ENCODE data around the gene ARCN1. TPM values are rescaled to one million over a fixed set of nuclear protein-coding genes. Genes with fewer than 3 reads are reported as not detected.

ARCN1 gene
- total and polyA plus RNA-seq, 9 of the 15 experiments (the other 6 are each of a cell fraction or from before 2014, with no cell fraction given), result 30.0 to 224 (median 76.4) TPM

DNA sequence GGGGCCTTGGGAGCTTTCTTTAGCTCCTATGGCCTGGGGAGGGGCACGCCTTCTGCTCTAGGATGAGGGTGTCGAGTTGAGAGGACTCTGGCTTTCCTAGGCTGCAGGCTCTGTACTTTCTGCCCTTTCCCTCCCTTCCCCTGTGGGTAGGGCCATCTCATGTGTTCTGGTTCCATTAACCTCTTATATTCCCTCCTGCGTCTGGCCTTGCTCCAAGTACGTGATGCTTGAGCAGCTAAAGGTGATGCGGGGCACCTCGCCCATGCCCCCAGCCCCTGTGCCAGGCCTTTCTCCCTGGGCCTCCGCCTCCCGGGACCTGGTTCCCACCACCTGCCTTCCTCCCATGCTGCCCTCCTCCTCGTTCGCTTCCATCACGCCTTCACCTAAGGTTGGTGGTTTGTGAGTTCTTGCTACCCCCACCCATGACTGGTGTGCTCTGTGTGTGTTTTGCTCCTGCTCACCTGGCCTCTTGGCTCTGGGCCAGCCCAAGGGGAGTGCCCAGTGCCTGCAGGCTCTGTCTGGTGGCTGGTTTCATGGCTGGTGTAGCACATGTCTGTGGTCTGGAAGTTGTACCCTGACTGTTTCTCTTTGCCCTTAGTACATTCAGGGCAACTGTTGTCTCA lies 69.3 kb downstream of the ARCN1 start:
- intact Hi-C loops (cut with micrococcal nuclease) (no loop called here), in situ Hi-C loops (cut with MboI) (no loop called here)
- WGBS (ENCODE audit: insufficient coverage, low coverage, missing lambda C conversion rate), result 84% methylated on average over 9 of the region's 11 CpGs
- Histone ChIP-seq H2AFZ (ENCODE audit: low read depth, low read length) (no peak overlapping the region), H3K4me1 (replicated peaks in 1 of 2; ENCODE audit: control insufficient read depth in 2 of 2, insufficient read depth in 2 of 2, low read length in 2 of 2) (peaks cover 15 to 34% of the 10 kb centered on the region in 2 experiments; a peak in 4 of 5 replicates), H3K4me3 (no peak overlapping the region), H3K9ac (ENCODE audit: insufficient read depth in 1 of 2, low read depth in 2 of 2, low read length in 2 of 2) (peak overlapping the region in 1 of 2 experiments; percentile 19; a peak in 2 of 4 replicates), H3K9me3 (replicated peaks; ENCODE audit: control insufficient read depth, insufficient read depth, low read depth, low read length) (no peaks in the 10 kb centered on the region), H3K4me2 (ENCODE audit: insufficient read depth, low read length) (no peak overlapping the region), H3K36me3 (ENCODE audit: control insufficient read depth, insufficient read depth, low read length) (peaks cover 61% of the 10 kb centered on the region), H3K27ac (ENCODE audit: extremely low read depth, low read depth, low read length) (no peak overlapping the region), H3K79me2 (ENCODE audit: control insufficient read depth, insufficient read depth, low read length) (no peaks in the 10 kb centered on the region), H3K9me1 (ENCODE audit: control insufficient read depth, insufficient read depth, low read length) (peaks cover 6% of the 10 kb centered on the region), H4K20me1 (replicated peaks; ENCODE audit: control insufficient read depth, insufficient read depth, low read length) (no peaks in the 10 kb centered on the region), H3K27me3 (ENCODE audit: control insufficient read depth in 2 of 2, insufficient read depth in 2 of 2, low read length in 2 of 2) (no peaks in the 10 kb centered on the region)
- BruUV-seq (replicated peaks), result no TSS peak
- TF ChIP-seq ELF1 (tag; IDR thresholded peaks at IDR 0.05) (no peak), NFIC (IDR thresholded peaks at IDR 0.05) (peak; percentile 82)
- no peak for FAIRE-seq
- ChIA-PET CTCF (ENCODE audit: low intra/inter-chr PET ratio) (no interaction called here), POLR2A (interaction anchor here (0.7 kb wide), 1 partner anchor 17 kb away, joined by 3 read pairs; no protein-coding TSS in a partner anchor)
- DNase-seq (ENCODE audit: extremely low read depth in 1 of 4, low spot score in 3 of 4), result no peak
- ATAC-seq, result no peak

DNA sequence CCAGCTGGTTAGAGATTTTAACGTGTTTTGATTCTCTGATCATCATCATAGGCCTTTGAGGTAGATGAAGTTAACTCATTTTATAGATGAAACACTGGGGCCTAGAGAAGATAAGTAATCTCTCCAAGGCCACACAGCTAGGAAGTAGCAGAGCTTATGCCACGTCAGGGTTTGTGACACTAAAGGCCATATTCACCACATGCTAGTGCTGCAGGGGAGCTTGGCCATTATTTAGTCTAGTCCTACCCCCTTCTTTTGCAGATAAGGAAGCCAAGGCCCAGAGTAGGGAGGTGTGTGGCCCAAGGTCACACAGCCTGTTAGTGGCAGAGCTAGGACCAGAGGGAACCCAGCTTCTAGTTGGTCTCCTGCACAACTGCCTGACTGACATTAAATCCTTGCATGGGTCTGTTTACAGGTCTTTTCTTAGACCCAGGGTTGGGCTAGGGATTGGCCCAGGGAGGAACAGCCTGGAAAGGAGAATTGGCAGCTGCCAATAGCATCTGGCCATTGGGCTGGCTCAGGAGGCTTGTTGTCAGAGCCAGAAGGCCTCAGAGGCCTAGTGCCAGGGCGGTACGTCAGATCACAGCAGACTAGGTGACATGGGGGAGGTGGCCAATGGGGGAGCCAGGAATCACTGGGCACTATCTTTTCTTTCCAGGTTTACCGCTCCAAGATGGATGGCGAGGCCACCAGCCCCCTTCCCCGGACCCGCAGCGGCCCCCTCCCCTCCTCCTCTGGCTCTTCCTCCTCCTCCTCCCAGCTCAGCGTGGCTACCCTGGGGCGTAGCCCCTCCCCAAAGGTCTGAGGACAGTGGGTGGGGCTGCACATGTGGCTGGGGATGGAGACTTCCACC lies 71.2 kb downstream of the ARCN1 start:
- FAIRE-seq (peak; percentile 55), ATAC-seq (peak; percentile 82), DNase-seq (ENCODE audit: extremely low read depth in 1 of 4, low spot score in 3 of 4) (peak in 3 of 4 experiments; percentile 22 to 59 (median 25))
- no peaks in the 10 kb centered on the region for H3K79me2 ChIP-seq (ENCODE audit: control insufficient read depth, insufficient read depth, low read length)
- POLR2A ChIA-PET, result interaction anchor here (0.6 to 1.4 kb wide), 7 partner anchors 9 to 518 kb away, joined by 3 to 6 read pairs (median 3); no protein-coding TSS in a partner anchor
- CTCF ChIA-PET (ENCODE audit: low intra/inter-chr PET ratio), result no interaction called here
- WGBS (ENCODE audit: insufficient coverage, low coverage, missing lambda C conversion rate), result 4% methylated on average over 2 of the region's 11 CpGs
- no peaks in the 10 kb centered on the region for H3K27me3 ChIP-seq (ENCODE audit: control insufficient read depth in 2 of 2, insufficient read depth in 2 of 2, low read length in 2 of 2)
- H3K4me3 ChIP-seq, result no peak overlapping the region
- intact Hi-C loops (cut with micrococcal nuclease) (no loop called here), in situ Hi-C loops (cut with MboI) (no loop called here)
- H3K4me1 ChIP-seq (replicated peaks in 1 of 2; ENCODE audit: control insufficient read depth in 2 of 2, insufficient read depth in 2 of 2, low read length in 2 of 2), result peaks cover 13 to 38% of the 10 kb centered on the region in 2 experiments; a peak in 4 of 5 replicates
- H4K20me1 ChIP-seq (replicated peaks; ENCODE audit: control insufficient read depth, insufficient read depth, low read length), result no peaks in the 10 kb centered on the region
- H3K9ac ChIP-seq (ENCODE audit: insufficient read depth in 1 of 2, low read depth in 2 of 2, low read length in 2 of 2), result peak overlapping the region in 1 of 2 experiments; percentile 67; a peak in 2 of 4 replicates
- peaks cover 56% of the 10 kb centered on the region for H3K36me3 ChIP-seq (ENCODE audit: control insufficient read depth, insufficient read depth, low read length)
- no peak overlapping the region for H2AFZ ChIP-seq (ENCODE audit: low read depth, low read length)
- BruUV-seq (replicated peaks), result no TSS peak
- peaks cover 6% of the 10 kb centered on the region for H3K9me1 ChIP-seq (ENCODE audit: control insufficient read depth, insufficient read depth, low read length)
- peak overlapping the region; percentile 44; the same call in 2 of the 3 replicates for H3K27ac ChIP-seq (ENCODE audit: extremely low read depth, low read depth, low read length)
- H3K9me3 ChIP-seq (replicated peaks; ENCODE audit: control insufficient read depth, insufficient read depth, low read depth, low read length), result no peaks in the 10 kb centered on the region
- peak overlapping the region; percentile 6; the same call in 1 of the 2 replicates for H3K4me2 ChIP-seq (ENCODE audit: insufficient read depth, low read length)
- peak; percentile 80 for TF ChIP-seq BCOR (IDR thresholded peaks at IDR 0.05)
- TF ChIP-seq, protein P1, sequence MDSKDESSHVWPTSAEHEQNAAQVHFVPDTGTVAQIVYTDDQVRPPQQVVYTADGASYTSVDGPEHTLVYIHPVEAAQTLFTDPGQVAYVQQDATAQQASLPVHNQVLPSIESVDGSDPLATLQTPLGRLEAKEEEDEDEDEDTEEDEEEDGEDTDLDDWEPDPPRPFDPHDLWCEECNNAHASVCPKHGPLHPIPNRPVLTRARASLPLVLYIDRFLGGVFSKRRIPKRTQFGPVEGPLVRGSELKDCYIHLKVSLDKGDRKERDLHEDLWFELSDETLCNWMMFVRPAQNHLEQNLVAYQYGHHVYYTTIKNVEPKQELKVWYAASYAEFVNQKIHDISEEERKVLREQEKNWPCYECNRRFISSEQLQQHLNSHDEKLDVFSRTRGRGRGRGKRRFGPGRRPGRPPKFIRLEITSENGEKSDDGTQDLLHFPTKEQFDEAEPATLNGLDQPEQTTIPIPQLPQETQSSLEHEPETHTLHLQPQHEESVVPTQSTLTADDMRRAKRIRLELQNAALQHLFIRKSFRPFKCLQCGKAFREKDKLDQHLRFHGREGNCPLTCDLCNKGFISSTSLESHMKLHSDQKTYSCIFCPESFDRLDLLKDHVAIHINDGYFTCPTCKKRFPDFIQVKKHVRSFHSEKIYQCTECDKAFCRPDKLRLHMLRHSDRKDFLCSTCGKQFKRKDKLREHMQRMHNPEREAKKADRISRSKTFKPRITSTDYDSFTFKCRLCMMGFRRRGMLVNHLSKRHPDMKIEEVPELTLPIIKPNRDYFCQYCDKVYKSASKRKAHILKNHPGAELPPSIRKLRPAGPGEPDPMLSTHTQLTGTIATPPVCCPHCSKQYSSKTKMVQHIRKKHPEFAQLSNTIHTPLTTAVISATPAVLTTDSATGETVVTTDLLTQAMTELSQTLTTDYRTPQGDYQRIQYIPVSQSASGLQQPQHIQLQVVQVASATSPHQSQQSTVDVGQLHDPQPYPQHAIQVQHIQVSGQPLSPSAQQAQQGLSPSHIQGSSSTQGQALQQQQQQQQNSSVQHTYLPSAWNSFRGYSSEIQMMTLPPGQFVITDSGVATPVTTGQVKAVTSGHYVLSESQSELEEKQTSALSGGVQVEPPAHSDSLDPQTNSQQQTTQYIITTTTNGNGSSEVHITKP (IDR thresholded peaks at IDR 0.05; ENCODE audit: partially characterized antibody), result peak; percentile 49
- 0 out of 2 replicates have a peak, but pooled peaks have one; percentile 16 for TF ChIP-seq SMARCA4 (IDR thresholded peaks at IDR 0.05)
- TF ChIP-seq BRD9 (IDR thresholded peaks at IDR 0.05; ENCODE audit: low read depth, partially characterized antibody), result peak; percentile 71
- no peak for TF ChIP-seq RBFOX2 (IDR thresholded peaks at IDR 0.05; ENCODE audit: low read depth, low read length)
- no peak for TF ChIP-seq FOXK1 (CRISPR knock-in tag; IDR thresholded peaks at IDR 0.05; ENCODE audit: borderline replicate concordance)
- TF ChIP-seq STAT5B (CRISPR knock-in tag; IDR thresholded peaks at IDR 0.05), result no peak
- TF ChIP-seq SRF (CRISPR knock-in tag; IDR thresholded peaks at IDR 0.05), result no peak
- TF ChIP-seq ZNF316 (IDR thresholded peaks at IDR 0.05), result peak; percentile 33; the same call in 1 of the 2 replicates

Measured in K562 (cell line).